Sigmoid colon (tissue), 7 donors: Measurements from ENCODE around the gene IL1R2. TPM values are rescaled to one million over a fixed set of nuclear protein-coding genes. Genes with fewer than 3 reads are reported as not detected.

Source experiments
- DNase-seq: peaks from one replicate; pipeline ENCODE4 v3.0.0-alpha.2; 2019
- H3K27ac ChIP-seq, 4 donors: fragments of 200-600 bp; sonication (generic); one replicate each; pipeline ENCODE4 v1.5.1; 2016 to 2019; ENCODE audit warnings: mild to moderate bottlenecking in 1 of 4
- H3K27me3 ChIP-seq, 3 donors: fragments of 200-600 bp; sonication (generic); one replicate each; pipeline ENCODE4 v1.5.1; 2019; ENCODE audit warnings: mild to moderate bottlenecking in 1 of 3
- H3K36me3 ChIP-seq, 4 donors: fragments of 200-600 bp; sonication (generic); one replicate each; pipeline ENCODE4 v1.5.1; 2016 to 2019
- H3K4me1 ChIP-seq, 4 donors: fragments of 200-600 bp; sonication (generic); one replicate each; pipeline ENCODE4 v1.5.1; 2017 to 2019
- H3K4me3 ChIP-seq, 4 donors: fragments of 200-600 bp; sonication (generic); one replicate each; pipeline ENCODE4 v1.5.1; 2017 to 2019; ENCODE audit warnings: mild to moderate bottlenecking in 2 of 4, moderate library complexity in 1 of 4
- H3K9me3 ChIP-seq, 4 donors: fragments of 200-600 bp in 3 of 4; sonication (generic) in 3 of 4; one replicate each; pipeline versions ENCODE4 v1.5.1 to v1.6.1; 2013 to 2019
- EP300 ChIP-seq, 4 donors: sonication (generic); formaldehyde crosslinking; IDR thresholded peaks; one replicate each; pipeline ENCODE4 v1.6.1; 2017; ENCODE audit warnings: antibody characterized with exemption in 4 of 4
- POLR2A ChIP-seq, 2 donors: fragments of 450-650 bp; IDR thresholded peaks; one replicate each; pipeline ENCODE4 v1.6.1; 2016; ENCODE audit warnings: antibody characterized with exemption in 2 of 2, mild to moderate bottlenecking in 2 of 2, moderate library complexity in 2 of 2
- POLR2AphosphoS5 ChIP-seq, 4 donors: sonication (generic); formaldehyde crosslinking; IDR thresholded peaks; one replicate each; pipeline ENCODE4 v1.6.1; 2017; ENCODE audit warnings: antibody characterized with exemption in 4 of 4
- WGBS, 2 donors: extraction: QIAGEN DNeasy Blood & Tissue Kit; methylation state at CpG; one replicate each; pipeline ENCODE4 v1.1.7; 2013; 5-methylcytosine and 5-hydroxymethylcytosine counted together
- intact Hi-C: fragments of 100-400 bp; cut with DNase I; formaldehyde crosslinking; loops from one replicate; pipeline ENCODE4 v1.15.1; 2023
- polyA plus RNA-seq, 3 donors: library from polyadenylated mRNA; stranded (reverse); fragments of 200-250 nt; gene quantifications; one replicate each; pipeline ENCODE4 v1.2.3, GENCODE V29; 2013
- total RNA-seq, 4 donors: library from RNA; depleted of rRNA; stranded (reverse); fragments of >200 nt; gene quantifications; one replicate each; pipeline ENCODE4 v1.1.0, GENCODE V29; 2016
- TF ChIP-seq, protein P1 (sequence below), 4 experiments: fragments of 450-650 bp in 3 of 4; fragments of 200-600 bp in 1 of 4; IDR thresholded peaks; one replicate each; pipeline ENCODE4 v1.5.1; 2016 to 2019; ENCODE audit warnings: antibody characterized with exemption in 4 of 4, mild to moderate bottlenecking in 3 of 4, moderate library complexity in 2 of 4
- donor health status: healthy with polysubstance abuse.
- donor health status: Bipolar disorder and iron deficiency.
- donor health status: healthy.

Gene IL1R2
- total and polyA plus RNA-seq, 7 donors, result 3.0 to 26.4 (median 15.9) TPM

DNA sequence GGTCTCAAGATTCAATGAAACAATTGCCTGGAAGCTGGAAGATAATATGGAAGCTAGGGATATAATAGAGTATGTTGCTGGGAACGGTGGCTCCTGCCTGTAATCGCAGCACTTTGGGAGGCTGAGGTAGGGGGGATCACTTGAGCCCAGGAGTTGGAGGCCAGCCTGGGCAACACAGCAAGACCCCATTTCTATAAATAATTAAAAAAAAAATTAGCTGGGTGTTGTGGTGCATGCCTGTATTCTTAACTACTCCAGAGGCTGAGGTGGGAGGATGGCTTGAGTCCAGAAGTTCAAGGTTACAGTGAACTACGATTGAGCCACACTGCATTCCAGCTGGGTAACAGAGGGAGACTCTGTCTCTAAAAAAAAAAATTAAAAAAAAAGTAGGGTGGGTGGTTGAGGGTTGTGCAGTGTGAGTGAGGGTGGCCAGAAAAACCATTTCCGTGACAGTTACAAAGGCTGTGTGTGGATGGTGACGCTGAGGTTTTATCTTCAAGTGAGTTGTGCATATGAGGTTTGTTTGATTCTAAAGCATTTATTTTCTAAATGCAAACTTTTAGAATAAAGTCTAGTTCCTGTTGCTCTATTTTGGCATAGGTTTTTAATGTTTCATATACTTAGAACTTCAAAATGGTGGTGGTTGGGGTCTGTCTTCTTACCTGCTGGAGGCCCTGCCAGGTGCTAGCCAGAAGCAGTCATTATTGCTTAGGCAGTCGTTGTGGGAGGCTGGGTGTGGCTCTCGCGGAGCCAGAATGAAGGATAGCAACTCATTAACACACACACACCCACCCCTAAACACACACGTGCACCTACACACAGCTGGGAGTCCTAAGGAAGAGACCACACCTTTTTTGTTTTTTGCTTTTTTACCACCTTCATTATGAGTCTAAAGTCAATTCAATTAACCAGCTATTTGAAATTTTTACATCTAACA is 4.7 kb upstream of the IL1R2 start:
- WGBS, 2 donors, result 32 to 62% methylated on average over 9 of the region's 9 CpGs
- Histone ChIP-seq H3K4me3 (no peak overlapping the region), H3K27ac (no peak overlapping the region), H3K9me3 (no peaks in the 10 kb centered on the region), H3K27me3 (no peaks in the 10 kb centered on the region), H3K4me1 (peaks cover 0 to 4% (median 0%) of the 10 kb centered on the region in 4 donors), H3K36me3 (no peaks in the 10 kb centered on the region)
- TF ChIP-seq POLR2AphosphoS5 (IDR thresholded peaks at IDR 0.05), result no peak
- no peak for TF ChIP-seq EP300 (IDR thresholded peaks at IDR 0.05)
- no peak for TF ChIP-seq POLR2A (IDR thresholded peaks at IDR 0.05)
- TF ChIP-seq, protein P1, sequence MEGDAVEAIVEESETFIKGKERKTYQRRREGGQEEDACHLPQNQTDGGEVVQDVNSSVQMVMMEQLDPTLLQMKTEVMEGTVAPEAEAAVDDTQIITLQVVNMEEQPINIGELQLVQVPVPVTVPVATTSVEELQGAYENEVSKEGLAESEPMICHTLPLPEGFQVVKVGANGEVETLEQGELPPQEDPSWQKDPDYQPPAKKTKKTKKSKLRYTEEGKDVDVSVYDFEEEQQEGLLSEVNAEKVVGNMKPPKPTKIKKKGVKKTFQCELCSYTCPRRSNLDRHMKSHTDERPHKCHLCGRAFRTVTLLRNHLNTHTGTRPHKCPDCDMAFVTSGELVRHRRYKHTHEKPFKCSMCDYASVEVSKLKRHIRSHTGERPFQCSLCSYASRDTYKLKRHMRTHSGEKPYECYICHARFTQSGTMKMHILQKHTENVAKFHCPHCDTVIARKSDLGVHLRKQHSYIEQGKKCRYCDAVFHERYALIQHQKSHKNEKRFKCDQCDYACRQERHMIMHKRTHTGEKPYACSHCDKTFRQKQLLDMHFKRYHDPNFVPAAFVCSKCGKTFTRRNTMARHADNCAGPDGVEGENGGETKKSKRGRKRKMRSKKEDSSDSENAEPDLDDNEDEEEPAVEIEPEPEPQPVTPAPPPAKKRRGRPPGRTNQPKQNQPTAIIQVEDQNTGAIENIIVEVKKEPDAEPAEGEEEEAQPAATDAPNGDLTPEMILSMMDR (IDR thresholded peaks at IDR 0.05), result no peak
- no peak for DNase-seq
- intact Hi-C loops, result no loop called here

DNA sequence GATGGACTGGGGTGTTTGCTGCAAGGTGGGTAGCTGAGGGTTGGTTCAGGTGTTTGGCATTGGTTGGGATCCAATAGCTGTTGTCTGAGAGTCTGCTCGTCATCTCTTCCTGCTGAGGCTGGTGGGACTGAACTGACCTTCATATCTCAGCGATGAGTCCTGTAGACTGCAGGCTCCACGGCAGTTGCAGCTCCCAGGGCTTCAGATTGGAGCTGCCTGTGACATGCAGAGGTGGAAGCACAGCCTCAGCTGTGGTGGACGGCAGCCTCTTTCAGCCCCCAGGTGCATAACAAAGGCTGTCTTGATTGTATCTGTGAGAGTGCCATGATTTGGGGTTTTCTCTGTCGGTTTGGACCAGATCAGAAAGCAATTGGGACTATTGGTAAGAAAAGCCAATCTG is 3.9 kb upstream of the IL1R2 start:
- no peak overlapping the region for H3K4me3 ChIP-seq
- no peaks in the 10 kb centered on the region for H3K27me3 ChIP-seq
- no peak overlapping the region for H3K27ac ChIP-seq
- DNase-seq, result no peak
- no peak for TF ChIP-seq EP300 (IDR thresholded peaks at IDR 0.05)
- TF ChIP-seq POLR2AphosphoS5 (IDR thresholded peaks at IDR 0.05), result no peak
- TF ChIP-seq, protein P1 (IDR thresholded peaks at IDR 0.05), result no peak
- TF ChIP-seq POLR2A (IDR thresholded peaks at IDR 0.05), result no peak
- H3K36me3 ChIP-seq, result no peaks in the 10 kb centered on the region
- no peaks in the 10 kb centered on the region for H3K9me3 ChIP-seq
- 24 to 75% methylated on average over 5 of the region's 5 CpGs for WGBS, 2 donors
- H3K4me1 ChIP-seq, result peaks cover 0 to 4% (median 0%) of the 10 kb centered on the region in 4 donors
- intact Hi-C loops, result no loop called here

DNA sequence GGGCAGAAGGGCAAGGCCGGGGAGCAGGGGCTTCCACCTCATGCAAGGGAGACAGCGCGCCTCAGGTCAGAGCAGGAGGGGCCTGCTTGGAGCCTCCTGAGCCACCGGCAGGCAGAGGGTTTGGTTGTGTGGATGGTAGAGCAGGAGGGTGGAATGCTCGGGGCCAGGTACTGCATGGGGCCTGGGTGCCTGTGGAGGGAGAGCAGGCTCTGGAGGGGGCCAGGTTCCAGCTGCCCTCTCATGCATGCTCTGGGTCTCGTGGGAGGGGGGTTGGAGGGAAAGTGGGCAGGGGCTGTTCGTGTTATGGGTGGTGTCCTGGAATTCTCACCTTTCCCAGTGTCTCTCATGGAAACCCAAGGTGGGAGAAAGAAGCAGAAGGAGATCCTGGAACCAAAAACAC is 3.2 kb upstream of the IL1R2 start:
- no peaks in the 10 kb centered on the region for H3K4me1 ChIP-seq
- WGBS, 2 donors, result 82 to 89% methylated on average over 7 of the region's 7 CpGs
- no peak for DNase-seq
- TF ChIP-seq POLR2AphosphoS5 (IDR thresholded peaks at IDR 0.05), result no peak
- TF ChIP-seq EP300 (IDR thresholded peaks at IDR 0.05), result no peak
- TF ChIP-seq POLR2A (IDR thresholded peaks at IDR 0.05), result no peak
- TF ChIP-seq, protein P1 (IDR thresholded peaks at IDR 0.05), result no peak
- H3K4me3 ChIP-seq, result no peak overlapping the region
- intact Hi-C loops, result no loop called here
- H3K27me3 ChIP-seq, result no peaks in the 10 kb centered on the region
- no peak overlapping the region for H3K27ac ChIP-seq
- no peaks in the 10 kb centered on the region for H3K36me3 ChIP-seq
- H3K9me3 ChIP-seq, result no peaks in the 10 kb centered on the region

DNA sequence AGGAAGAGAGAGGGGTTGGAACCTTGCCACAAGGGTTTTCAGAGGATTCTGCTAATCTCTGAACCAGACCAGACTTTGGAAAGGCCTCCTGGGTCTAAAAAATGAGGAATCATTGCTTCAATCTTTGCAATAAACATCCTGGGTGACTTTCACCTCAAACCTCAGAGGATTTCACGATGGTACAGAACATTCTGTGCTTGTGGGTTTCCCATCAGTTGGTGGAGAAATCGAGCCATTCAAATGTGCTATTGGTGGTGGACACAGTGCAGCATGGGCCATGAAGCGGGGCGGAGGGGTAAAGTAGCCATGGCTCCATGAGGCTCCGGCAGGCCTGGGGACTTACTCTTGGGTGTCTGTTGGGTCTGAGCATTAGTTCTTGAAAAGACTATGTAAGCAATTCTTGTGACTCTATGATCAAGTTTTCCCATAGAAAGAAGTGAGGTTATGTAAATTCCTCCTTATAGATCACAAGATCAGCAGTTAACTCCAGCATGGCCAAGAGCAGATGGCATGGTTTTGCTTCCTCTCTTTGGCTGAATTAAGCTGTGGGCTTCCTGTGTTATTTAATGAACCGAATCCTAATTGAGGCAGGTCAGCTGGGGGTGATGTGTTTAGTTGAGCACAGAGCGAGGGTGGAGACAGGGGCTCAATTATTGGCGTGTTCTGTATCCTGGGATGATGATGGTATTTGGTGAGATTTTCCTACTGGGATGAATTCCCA is 1.9 kb upstream of the IL1R2 start:
- H3K4me3 ChIP-seq, result no peak overlapping the region
- no peak for DNase-seq
- no peaks in the 10 kb centered on the region for H3K9me3 ChIP-seq
- intact Hi-C loops, result no loop called here
- TF ChIP-seq POLR2A (IDR thresholded peaks at IDR 0.05) (no peak), POLR2AphosphoS5 (IDR thresholded peaks at IDR 0.05) (peak in 1 of 4 donors; percentile 29), EP300 (IDR thresholded peaks at IDR 0.05) (peak in 3 of 4 donors; percentile 42 to 83 (median 61))
- TF ChIP-seq, protein P1 (IDR thresholded peaks at IDR 0.05), result no peak
- H3K27me3 ChIP-seq, result no peaks in the 10 kb centered on the region
- no peak overlapping the region for H3K27ac ChIP-seq
- 69 to 80% methylated on average over 8 of the region's 8 CpGs for WGBS, 2 donors
- H3K4me1 ChIP-seq, result no peaks in the 10 kb centered on the region
- no peaks in the 10 kb centered on the region for H3K36me3 ChIP-seq
